ENCODE data around the gene RENBP.
A peak's percentile ranks its signal among the peaks of the same experiment; 100 is the strongest.

The RENBP gene

DNA sequence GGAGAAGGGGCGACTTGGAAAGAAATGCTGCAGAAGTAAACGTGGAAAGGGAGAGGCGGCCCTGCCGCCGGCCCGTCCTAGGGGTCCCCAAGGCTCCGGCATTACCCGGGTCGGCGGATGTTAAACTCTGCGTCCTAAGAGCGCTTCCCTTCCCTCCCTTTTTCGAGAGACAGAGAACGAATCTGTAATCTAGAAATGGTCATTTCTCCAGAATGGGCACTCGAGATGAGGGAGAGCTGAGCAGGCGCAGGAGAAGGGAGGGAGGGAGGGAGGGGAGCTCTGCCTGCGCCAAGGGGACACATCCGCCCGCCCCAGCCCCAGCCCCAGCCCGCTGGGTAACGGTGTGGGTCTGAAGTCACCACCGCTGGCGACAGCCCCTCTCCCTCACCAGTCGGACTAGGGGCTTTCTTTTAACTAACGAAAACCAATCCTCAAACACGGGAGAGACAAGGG is 25.5 kb upstream of the RENBP start:
- no peak overlapping the region for H3K27ac ChIP-seq (ENCODE audit: low read length)
- H3K4me3 ChIP-seq (ENCODE audit: low read depth in 1 of 2, low read length in 2 of 2) = peak overlapping the region; percentile 67 to 76
- peaks cover 0 to 5% of the 10 kb centered on the region in 2 donors for H3K36me3 ChIP-seq (ENCODE audit: control insufficient read depth in 1 of 2, insufficient read depth in 2 of 2, low read length in 2 of 2)
- H3K4me1 ChIP-seq (ENCODE audit: control insufficient read depth in 1 of 2, insufficient read depth in 2 of 2, low read length in 2 of 2) = peaks cover 11 to 57% of the 10 kb centered on the region in 2 donors
- no peaks in the 10 kb centered on the region for H3K9me3 ChIP-seq (ENCODE audit: control insufficient read depth in 1 of 2, low read length in 2 of 2)
- H3K27me3 ChIP-seq (ENCODE audit: low read depth, low read length) = no peaks in the 10 kb centered on the region

DNA sequence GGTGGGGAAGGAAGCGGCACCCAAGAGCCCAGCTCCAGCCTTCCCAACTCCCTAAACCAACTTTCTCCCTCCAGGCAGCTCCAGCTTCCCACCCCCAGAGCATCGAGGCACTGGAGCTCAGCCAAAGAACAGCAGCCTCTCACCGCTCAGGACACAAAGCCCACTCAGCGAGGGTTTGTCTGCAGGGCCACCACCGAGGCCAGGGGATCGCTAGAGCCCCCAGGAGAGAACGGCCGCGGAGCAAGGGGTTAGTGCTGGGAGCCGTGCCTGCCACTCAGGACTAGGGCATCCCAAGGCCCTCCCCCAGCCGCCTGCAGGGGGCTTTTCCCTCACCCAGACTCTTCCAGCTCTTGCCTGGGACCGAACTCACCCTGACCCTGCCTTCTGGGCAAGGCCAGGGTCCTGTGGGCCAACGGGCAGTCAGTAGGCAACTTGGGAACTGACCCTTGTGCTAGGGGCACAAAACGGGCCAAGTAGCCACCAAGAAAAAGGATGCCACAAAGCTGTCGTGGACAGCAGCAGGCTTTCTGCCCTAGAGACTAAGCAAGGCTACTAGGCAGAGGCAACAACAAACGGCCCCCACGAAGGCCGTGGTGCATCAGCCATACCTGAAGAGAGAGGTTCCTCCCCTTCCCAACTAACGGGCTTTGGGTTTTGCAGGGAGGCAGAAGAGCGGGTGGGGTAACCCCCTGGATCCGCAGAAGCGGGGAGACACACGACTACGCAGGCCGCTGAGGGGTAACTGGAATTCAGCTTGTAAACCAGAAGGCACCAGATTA is 24.9 kb upstream of the RENBP start:
- peaks cover 10 to 51% of the 10 kb centered on the region in 2 donors for H3K4me1 ChIP-seq (ENCODE audit: control insufficient read depth in 1 of 2, insufficient read depth in 2 of 2, low read length in 2 of 2)
- H3K27me3 ChIP-seq (ENCODE audit: low read depth, low read length) = no peaks in the 10 kb centered on the region
- peak overlapping the region; percentile 67 to 76 for H3K4me3 ChIP-seq (ENCODE audit: low read depth in 1 of 2, low read length in 2 of 2)

DNA sequence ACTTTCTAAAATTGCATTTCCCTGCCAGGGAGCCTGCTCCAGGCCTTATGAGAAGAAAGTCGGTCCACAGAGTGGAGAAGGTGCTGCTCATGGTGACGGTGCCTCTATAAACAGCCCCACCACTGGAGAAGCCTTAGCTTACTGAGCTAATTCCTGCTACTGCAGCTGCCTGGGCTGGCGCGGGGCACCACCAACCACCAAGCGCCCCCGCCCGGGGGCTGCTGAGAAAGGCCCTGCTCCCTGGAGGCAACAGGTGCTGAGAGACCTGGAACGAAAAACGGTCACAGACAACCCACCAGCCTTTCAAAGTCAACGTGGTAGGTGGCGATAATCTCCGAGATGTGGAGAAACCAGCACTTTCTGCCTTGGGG is 24.3 kb upstream of the RENBP start:
- Histone ChIP-seq H3K36me3 (ENCODE audit: control insufficient read depth in 1 of 2, insufficient read depth in 2 of 2, low read length in 2 of 2) (peaks cover 0 to 6% of the 10 kb centered on the region in 2 donors), H3K4me1 (ENCODE audit: control insufficient read depth in 1 of 2, insufficient read depth in 2 of 2, low read length in 2 of 2) (peaks cover 5 to 47% of the 10 kb centered on the region in 2 donors), H3K27me3 (ENCODE audit: low read depth, low read length) (no peaks in the 10 kb centered on the region), H3K4me3 (ENCODE audit: low read depth in 1 of 2, low read length in 2 of 2) (peak overlapping the region; percentile 67 to 76), H3K9me3 (ENCODE audit: control insufficient read depth in 1 of 2, low read length in 2 of 2) (no peaks in the 10 kb centered on the region), H3K27ac (ENCODE audit: low read length) (peak overlapping the region; percentile 51)

More for the DNA sequence above, 24.9 kb upstream of the RENBP start:
- H3K9me3 ChIP-seq (ENCODE audit: control insufficient read depth in 1 of 2, low read length in 2 of 2) = no peaks in the 10 kb centered on the region
- H3K27ac ChIP-seq (ENCODE audit: low read length) = peak overlapping the region; percentile 51
- peaks cover 0 to 5% of the 10 kb centered on the region in 2 donors for H3K36me3 ChIP-seq (ENCODE audit: control insufficient read depth in 1 of 2, insufficient read depth in 2 of 2, low read length in 2 of 2)

DNA sequence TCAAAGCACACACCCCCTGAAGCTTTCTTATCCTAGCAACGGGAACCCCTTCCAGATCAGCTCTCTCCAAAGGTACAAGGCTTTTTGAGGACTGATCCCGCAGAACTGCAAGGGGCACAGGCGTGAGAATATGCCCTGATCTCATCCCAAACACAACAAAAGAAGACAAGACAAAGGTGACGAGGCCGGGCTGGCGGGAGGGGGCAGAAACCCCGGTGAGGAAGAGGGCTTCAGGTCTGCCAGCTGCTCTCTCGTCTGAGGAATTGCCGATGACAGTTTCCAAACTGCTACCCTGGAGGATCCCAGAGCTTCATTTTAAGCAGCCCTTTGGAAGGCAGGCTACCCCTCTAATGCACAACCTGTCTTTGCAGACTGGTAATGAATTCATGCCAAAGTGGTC is 23.8 kb upstream of the RENBP start:
- Histone ChIP-seq H3K4me3 (ENCODE audit: low read depth in 1 of 2, low read length in 2 of 2) (peak overlapping the region in 1 of 2 donors; percentile 76), H3K27me3 (ENCODE audit: low read depth, low read length) (no peaks in the 10 kb centered on the region), H3K9me3 (ENCODE audit: control insufficient read depth in 1 of 2, low read length in 2 of 2) (no peaks in the 10 kb centered on the region), H3K27ac (ENCODE audit: low read length) (peak overlapping the region; percentile 51), H3K36me3 (ENCODE audit: control insufficient read depth in 1 of 2, insufficient read depth in 2 of 2, low read length in 2 of 2) (peaks cover 0 to 11% of the 10 kb centered on the region in 2 donors), H3K4me1 (ENCODE audit: control insufficient read depth in 1 of 2, insufficient read depth in 2 of 2, low read length in 2 of 2) (peaks cover 5 to 45% of the 10 kb centered on the region in 2 donors)

DNA sequence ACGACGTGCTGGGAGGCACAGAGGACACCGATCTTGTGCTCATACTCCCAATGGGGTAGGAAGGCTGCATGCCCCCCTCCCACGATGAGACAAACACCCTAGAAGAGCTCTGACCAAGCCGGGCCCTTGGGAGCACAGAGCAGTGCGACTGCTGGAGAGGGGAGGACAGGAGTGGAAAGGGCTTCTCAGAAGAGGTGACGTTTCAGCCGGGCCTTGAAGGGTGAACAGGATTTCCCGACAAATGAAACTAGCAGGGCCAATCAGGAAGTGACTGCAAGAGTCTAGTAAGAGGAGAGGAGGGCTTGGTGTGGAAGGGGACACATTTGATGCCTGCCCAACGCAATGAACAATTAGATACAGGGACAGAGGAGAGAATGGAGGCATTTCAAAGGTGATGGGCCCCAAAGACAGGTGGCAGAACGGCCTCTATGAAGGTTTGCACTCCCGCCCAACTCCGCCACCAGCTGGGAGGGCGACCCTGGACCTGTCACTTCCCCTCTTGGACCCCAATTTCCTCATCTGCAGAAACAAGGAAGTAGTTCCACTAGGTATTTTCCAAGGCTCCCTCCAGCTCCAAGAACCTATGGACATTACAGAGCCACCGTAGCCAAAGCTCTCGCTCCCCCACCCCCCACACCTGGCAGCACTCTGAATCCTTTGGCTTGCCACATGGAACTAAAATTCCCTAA is 23.2 kb upstream of the RENBP start:
- peaks cover 0 to 15% of the 10 kb centered on the region in 2 donors for H3K36me3 ChIP-seq (ENCODE audit: control insufficient read depth in 1 of 2, insufficient read depth in 2 of 2, low read length in 2 of 2)
- peak overlapping the region in 1 of 2 donors; percentile 13 for H3K4me3 ChIP-seq (ENCODE audit: low read depth in 1 of 2, low read length in 2 of 2)
- peak overlapping the region; percentile 51 for H3K27ac ChIP-seq (ENCODE audit: low read length)
- no peaks in the 10 kb centered on the region for H3K9me3 ChIP-seq (ENCODE audit: control insufficient read depth in 1 of 2, low read length in 2 of 2)
- peaks cover 5 to 45% of the 10 kb centered on the region in 2 donors for H3K4me1 ChIP-seq (ENCODE audit: control insufficient read depth in 1 of 2, insufficient read depth in 2 of 2, low read length in 2 of 2)
- H3K27me3 ChIP-seq (ENCODE audit: low read depth, low read length) = no peaks in the 10 kb centered on the region

DNA sequence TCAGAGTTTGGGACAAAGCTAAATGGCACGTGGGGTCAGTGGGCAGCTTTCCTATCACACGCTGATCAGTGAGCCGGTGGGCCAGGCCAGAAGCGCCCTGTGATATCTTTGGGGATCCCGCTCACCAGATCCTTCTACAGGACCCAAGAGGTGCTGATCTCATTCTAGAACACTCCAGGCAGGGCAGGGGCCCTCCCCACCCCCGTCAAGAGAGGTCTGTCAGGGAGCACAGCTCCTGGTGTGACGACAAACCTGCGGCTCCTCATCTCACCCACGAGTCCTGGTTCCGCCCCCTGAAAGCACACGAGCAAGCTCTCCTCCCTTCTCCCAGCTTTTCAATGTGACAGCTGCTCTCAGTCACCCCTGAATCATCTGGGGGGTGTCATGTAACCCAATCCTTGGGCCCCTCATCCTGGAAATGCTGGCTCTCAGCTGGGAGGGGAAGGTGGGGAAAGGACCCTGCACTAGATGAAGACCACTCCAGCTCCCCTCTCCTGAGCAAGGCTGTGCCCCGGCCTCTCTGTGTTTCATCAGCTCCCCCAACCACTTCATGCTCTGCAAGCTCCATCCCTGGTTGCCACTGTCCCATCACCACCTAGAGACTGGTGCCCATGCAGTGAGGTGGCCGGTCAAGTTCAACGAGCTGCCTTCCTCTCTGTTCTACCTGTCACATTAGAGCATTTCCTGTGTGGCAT is 22.5 kb upstream of the RENBP start:
- H3K4me1 ChIP-seq (ENCODE audit: control insufficient read depth in 1 of 2, insufficient read depth in 2 of 2, low read length in 2 of 2) = peaks cover 5 to 45% of the 10 kb centered on the region in 2 donors
- H3K27ac ChIP-seq (ENCODE audit: low read length) = peak overlapping the region; percentile 51
- no peaks in the 10 kb centered on the region for H3K9me3 ChIP-seq (ENCODE audit: control insufficient read depth in 1 of 2, low read length in 2 of 2)
- peaks cover 4 to 17% of the 10 kb centered on the region in 2 donors for H3K36me3 ChIP-seq (ENCODE audit: control insufficient read depth in 1 of 2, insufficient read depth in 2 of 2, low read length in 2 of 2)
- H3K27me3 ChIP-seq (ENCODE audit: low read depth, low read length) = no peaks in the 10 kb centered on the region
- H3K4me3 ChIP-seq (ENCODE audit: low read depth in 1 of 2, low read length in 2 of 2) = peak overlapping the region in 1 of 2 donors; percentile 13

DNA sequence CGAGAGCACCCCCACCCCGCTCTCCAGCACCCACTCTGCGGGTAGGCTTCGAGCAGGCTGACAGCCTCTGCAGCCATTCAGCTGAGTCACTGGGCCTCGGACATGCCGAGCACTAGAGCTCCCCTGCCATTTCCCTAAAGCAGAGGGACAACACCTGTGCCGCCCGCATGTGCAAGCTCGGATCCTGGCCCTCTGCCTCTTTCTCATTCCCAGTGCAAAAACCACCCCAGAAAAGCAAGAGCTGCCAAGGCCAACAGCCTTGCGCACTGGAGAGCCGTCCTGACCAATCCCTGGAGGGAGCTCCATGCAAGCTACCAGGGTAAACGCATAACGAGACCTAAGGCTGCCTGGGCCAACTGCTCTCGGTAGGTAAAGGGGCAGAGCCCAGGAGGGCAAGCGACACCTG is 21.8 kb upstream of the RENBP start:
- no peaks in the 10 kb centered on the region for H3K9me3 ChIP-seq (ENCODE audit: control insufficient read depth in 1 of 2, low read length in 2 of 2)
- peaks cover 5 to 45% of the 10 kb centered on the region in 2 donors for H3K4me1 ChIP-seq (ENCODE audit: control insufficient read depth in 1 of 2, insufficient read depth in 2 of 2, low read length in 2 of 2)
- no peak overlapping the region for H3K27ac ChIP-seq (ENCODE audit: low read length)
- no peaks in the 10 kb centered on the region for H3K27me3 ChIP-seq (ENCODE audit: low read depth, low read length)
- peak overlapping the region in 1 of 2 donors; percentile 1 for H3K4me3 ChIP-seq (ENCODE audit: low read depth in 1 of 2, low read length in 2 of 2)
- H3K36me3 ChIP-seq (ENCODE audit: control insufficient read depth in 1 of 2, insufficient read depth in 2 of 2, low read length in 2 of 2) = peaks cover 11 to 20% of the 10 kb centered on the region in 2 donors

DNA sequence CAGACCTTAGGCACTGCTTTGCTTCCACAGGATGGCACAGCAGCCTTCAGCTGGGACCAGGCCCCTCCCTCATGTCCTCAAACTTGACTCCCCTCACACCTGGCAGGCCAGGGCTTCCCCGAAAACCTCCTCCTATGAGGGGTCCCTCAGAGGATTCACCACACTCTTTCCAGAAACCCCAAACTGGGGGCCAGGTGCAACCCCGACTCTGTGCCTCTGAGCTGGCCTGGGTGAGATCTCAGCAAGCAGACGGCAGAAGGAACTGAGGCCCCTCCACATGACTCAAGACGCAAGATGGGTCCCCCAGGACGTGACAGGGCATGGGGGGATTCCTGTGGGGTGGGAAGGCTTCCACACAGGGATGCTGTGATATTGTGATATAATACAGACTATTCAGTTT is 21.0 kb upstream of the RENBP start:
- peaks cover 11 to 27% of the 10 kb centered on the region in 2 donors for H3K36me3 ChIP-seq (ENCODE audit: control insufficient read depth in 1 of 2, insufficient read depth in 2 of 2, low read length in 2 of 2)
- H3K27me3 ChIP-seq (ENCODE audit: low read depth, low read length) = no peaks in the 10 kb centered on the region
- H3K4me3 ChIP-seq (ENCODE audit: low read depth in 1 of 2, low read length in 2 of 2) = no peak overlapping the region
- H3K9me3 ChIP-seq (ENCODE audit: control insufficient read depth in 1 of 2, low read length in 2 of 2) = no peaks in the 10 kb centered on the region
- H3K4me1 ChIP-seq (ENCODE audit: control insufficient read depth in 1 of 2, insufficient read depth in 2 of 2, low read length in 2 of 2) = peaks cover 5 to 45% of the 10 kb centered on the region in 2 donors
- H3K27ac ChIP-seq (ENCODE audit: low read length) = no peak overlapping the region

DNA sequence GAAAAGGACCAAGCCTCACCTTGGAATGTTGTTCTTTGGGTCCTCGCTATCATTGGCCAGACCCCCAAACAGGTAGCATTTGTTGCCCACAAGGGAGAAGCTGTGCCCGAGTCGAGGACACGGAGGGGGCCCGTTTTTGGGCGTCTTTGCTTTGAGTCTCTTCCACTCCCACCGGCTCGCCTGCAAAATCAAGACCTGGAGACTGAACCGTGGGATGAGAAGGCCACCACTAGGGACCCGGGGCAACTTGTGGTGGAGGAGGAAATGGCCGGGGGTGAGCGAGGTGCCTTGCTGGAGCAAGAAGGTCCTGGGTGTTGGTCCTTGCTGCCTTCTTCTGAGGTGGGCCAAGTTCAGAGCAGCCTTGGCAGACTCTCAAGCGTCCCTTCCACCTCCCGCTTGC is 19.7 kb upstream of the RENBP start:
- Histone ChIP-seq H3K9me3 (ENCODE audit: control insufficient read depth in 1 of 2, low read length in 2 of 2) (no peaks in the 10 kb centered on the region), H3K27ac (ENCODE audit: low read length) (no peak overlapping the region), H3K4me3 (ENCODE audit: low read depth in 1 of 2, low read length in 2 of 2) (no peak overlapping the region), H3K36me3 (ENCODE audit: control insufficient read depth in 1 of 2, insufficient read depth in 2 of 2, low read length in 2 of 2) (peaks cover 12 to 35% of the 10 kb centered on the region in 2 donors), H3K4me1 (ENCODE audit: control insufficient read depth in 1 of 2, insufficient read depth in 2 of 2, low read length in 2 of 2) (peaks cover 5 to 39% of the 10 kb centered on the region in 2 donors), H3K27me3 (ENCODE audit: low read depth, low read length) (no peaks in the 10 kb centered on the region)

DNA sequence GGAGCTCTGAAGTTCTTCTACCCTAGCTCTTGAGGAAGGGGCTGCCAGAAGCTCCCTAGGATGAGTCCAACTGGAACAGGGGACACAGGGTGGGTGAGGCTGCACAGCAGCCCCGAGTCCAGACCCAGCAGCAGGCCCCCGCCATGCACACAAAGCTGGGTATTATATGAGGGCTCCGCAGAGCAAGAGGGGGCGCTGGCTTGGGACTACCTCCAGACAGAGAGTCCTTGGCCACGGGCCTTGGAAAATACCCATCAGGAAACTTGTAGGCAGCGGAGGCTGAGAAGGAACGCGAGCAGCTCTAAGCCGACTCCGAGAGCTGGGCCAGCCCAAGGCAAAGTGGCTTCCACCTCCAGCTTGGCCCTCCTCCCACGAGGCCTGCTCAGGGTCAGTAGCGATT is 19.1 kb upstream of the RENBP start:
- H3K27ac ChIP-seq (ENCODE audit: low read length) = no peak overlapping the region

DNA sequence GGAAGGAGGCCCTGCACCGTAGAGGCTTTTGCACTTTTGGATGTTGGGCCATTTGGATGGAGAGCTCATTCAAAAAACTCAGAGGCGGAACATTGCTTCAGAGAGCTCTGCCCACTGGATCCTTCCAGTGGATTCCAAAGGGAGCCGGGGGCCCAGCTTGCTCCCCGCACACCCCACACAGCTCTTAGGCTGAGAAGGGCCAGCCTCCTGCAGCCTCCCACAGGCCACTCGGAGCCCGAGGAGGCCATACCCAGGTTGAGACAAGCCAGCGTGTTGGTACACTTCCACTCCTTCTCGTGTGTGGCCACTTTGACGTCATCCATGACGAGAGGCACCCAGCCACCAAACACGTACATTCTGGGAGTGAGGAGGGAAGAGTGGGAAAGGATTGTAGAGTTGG is 16.8 kb upstream of the RENBP start:
- H3K4me3 ChIP-seq (ENCODE audit: low read depth in 1 of 2, low read length in 2 of 2) = no peak overlapping the region
- peaks cover 21 to 61% of the 10 kb centered on the region in 2 donors for H3K36me3 ChIP-seq (ENCODE audit: control insufficient read depth in 1 of 2, insufficient read depth in 2 of 2, low read length in 2 of 2)
- peaks cover 0 to 13% of the 10 kb centered on the region in 2 donors for H3K4me1 ChIP-seq (ENCODE audit: control insufficient read depth in 1 of 2, insufficient read depth in 2 of 2, low read length in 2 of 2)
- H3K9me3 ChIP-seq (ENCODE audit: control insufficient read depth in 1 of 2, low read length in 2 of 2) = no peaks in the 10 kb centered on the region
- H3K27ac ChIP-seq (ENCODE audit: low read length) = no peak overlapping the region
- H3K27me3 ChIP-seq (ENCODE audit: low read depth, low read length) = no peaks in the 10 kb centered on the region

More for the DNA sequence above, 19.1 kb upstream of the RENBP start:
- H3K36me3 ChIP-seq (ENCODE audit: control insufficient read depth in 1 of 2, insufficient read depth in 2 of 2, low read length in 2 of 2) = peaks cover 15 to 41% of the 10 kb centered on the region in 2 donors
- H3K4me1 ChIP-seq (ENCODE audit: control insufficient read depth in 1 of 2, insufficient read depth in 2 of 2, low read length in 2 of 2) = peaks cover 5 to 35% of the 10 kb centered on the region in 2 donors
- H3K4me3 ChIP-seq (ENCODE audit: low read depth in 1 of 2, low read length in 2 of 2) = no peak overlapping the region
- H3K9me3 ChIP-seq (ENCODE audit: control insufficient read depth in 1 of 2, low read length in 2 of 2) = no peaks in the 10 kb centered on the region
- no peaks in the 10 kb centered on the region for H3K27me3 ChIP-seq (ENCODE audit: low read depth, low read length)

All from muscle layer of duodenum (tissue), 2 donors.